Measurements from ENCODE around the gene SIGMAR1.
"Not testable (repeated sequence)": the region's sequence is repeated elsewhere in the genome, so short reads cannot be mapped to it uniquely, and the experiment has no call there.

The SIGMAR1 gene

GRCh38 chr9:34654323-34655051 lies 16.9 kb upstream of the SIGMAR1 start:
- no peak for DNase-seq

- DNase-seq, result no peak
Measured at GRCh38 chr9:34653151-34654072, 15.8 kb upstream of the SIGMAR1 start.

GRCh38 chr9:34652602-34653000 lies 15.0 kb upstream of the SIGMAR1 start:
- DNase-seq, result no peak

DNA sequence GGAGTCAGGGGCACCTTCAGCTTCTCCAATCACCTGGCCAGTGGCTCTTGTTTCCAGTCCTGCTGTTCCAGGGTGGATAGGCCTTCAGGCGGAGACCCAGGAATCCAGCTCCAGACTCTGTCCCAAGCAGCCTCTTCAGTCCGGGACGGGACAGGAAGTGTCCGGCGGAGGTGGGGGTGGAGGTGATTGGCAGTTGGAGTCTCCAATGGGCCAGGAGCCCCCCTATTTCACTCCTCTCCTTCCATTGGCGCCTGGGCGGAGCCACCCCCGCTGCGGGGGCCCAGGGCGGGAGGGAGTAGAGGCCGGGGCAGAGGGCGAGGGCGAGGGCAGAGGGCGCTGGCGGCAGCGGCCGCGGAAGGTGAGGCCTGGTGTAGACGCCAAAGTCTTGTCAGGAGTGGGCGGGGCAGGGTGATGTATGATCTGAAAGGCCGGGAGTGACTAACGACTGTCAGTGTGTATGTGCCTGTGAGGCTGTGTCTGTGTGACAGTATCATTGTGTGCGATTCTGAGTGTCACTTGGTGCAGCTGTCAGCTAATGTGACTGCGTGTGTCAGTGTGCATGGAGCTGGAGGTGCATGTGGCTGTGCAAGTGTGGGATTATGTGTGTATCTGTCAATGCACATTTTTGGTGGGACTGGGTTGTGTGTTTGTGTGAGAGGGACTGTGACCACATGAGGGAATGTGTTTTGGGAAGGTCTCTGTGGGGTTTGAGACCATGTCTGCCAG lies 14.5 kb upstream of the SIGMAR1 start, which contains the start of gene IL11RA:
IL11RA (plus strand) TSS at position 310 of the 726 bp plus-strand sequence. CDS start 3,033 bp downstream, outside the sequence.
- no peak for DNase-seq

DNA sequence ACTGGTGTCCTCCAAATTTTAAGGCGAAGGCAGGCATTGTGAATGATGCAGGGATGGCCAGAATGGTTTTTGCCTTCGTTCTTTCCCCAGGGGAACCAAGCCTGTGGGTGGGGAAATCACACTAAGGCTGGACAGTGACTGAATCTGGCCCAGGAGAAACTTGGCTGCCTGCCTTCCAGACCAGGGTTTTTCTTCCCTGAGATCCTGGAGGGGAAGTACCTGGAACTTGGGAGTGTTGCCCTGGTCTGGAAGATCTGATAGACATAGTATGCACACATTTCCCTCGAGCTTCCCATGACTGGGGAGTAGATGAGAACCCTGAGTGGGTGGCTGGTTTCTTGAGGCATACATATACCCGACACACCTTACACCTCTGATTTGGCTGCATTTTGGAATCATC lies 13.7 kb upstream of the SIGMAR1 start:
- no peak for DNase-seq

DNA sequence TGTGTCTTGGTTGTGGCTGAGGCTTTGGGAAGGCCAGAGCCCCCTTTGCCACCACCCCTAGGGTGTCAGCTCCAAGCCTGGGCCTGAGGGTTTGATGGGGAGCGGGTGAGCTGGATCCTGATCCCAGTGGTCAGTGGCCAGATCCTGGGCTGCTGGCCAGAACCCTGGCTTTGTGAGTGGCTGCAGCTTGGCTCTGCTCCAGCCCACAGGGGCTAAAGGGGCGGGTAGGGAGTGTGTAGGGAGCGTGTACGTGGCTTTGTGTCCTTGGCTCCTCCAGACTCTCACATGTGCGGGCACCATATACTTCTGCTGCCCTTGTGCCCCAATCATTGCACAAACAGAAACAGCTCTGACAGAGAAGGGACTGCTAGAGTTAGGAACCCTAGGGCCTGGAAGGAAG lies 13.2 kb upstream of the SIGMAR1 start:
- no peak for DNase-seq

DNA sequence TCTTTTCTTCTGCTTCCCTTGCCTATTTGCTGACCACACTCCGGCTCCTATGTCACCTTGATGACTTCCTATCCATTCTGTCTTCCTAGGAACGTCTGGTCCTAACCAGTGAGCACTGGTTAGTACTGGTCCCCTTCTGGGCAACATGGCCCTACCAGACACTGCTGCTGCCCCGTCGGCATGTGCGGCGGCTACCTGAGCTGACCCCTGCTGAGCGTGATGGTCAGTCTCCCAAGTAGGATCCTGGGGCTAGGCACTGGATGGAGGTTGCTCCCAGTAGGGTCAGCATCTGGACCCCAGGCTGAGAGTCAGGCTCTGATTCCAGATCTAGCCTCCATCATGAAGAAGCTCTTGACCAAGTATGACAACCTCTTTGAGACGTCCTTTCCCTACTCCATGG lies 11.1 kb upstream of the SIGMAR1 start:
- DNase-seq, result no peak

DNA sequence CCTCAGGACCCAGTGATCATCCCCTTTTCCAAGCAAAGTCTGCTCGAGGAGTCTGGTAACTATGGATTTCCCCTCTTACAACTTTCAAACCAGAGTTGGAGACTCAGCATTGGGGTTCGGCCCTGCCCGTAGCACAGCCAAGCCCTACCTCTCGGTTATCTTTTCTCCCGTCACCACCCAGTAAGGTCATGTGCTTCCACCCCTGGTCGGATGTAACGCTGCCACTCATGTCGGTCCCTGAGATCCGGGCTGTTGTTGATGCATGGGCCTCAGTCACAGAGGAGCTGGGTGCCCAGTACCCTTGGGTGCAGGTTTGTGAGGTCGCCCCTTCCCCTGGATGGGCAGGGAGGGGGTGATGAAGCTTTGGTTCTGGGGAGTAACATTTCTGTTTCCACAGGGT lies 10.1 kb upstream of the SIGMAR1 start:
- no peak for DNase-seq

- DNase-seq, result no peak
Measured at GRCh38 chr9:34647084-34647403, 9.5 kb upstream of the SIGMAR1 start.

DNA sequence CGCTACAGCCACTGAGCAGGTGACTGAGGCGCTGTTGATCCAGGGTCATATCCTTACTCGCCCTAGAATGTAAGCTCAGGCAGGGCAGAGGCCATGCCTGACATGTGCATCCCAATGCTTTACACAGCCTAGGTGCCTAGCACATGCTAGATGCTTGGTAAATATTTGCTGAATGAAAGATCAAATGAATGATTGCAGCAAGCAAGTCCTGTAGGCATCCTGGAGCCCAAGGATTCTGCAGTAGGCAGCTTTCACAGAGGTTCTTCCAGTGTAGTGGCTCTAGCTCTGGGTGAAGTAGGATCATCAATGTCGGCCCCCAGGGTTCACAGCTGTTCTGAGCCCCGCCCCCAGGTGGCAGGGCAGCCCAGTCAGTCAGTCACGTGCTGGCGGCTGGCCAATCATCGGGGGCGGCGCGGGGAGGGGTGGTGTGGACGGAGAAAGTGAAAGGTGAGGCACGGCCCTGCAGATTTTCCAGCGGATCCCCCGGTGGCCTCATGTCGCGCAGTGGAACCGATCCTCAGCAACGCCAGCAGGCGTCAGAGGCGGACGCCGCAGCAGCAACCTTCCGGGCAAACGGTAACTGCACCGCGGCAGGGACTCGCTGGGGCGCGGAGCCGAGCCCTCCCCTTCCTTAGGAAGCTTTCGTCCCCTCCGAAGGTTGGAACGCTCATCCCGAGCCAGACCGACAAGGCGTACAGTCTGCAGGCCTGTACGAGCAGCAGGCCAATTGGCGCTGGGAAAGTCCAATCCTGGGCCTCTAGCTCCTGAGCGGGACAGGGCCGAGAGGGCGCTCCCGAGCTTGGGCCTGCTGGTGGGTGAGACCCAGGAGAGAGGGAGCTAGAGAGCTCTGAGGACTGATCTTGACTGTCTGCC lies 8.9 kb upstream of the SIGMAR1 start, which contains the start of gene GALT:
GALT (plus strand) TSS at position 465 of the 873 bp plus-strand sequence; CDS start at position 495, 30 bp downstream.
- peak; percentile 97 for DNase-seq

DNA sequence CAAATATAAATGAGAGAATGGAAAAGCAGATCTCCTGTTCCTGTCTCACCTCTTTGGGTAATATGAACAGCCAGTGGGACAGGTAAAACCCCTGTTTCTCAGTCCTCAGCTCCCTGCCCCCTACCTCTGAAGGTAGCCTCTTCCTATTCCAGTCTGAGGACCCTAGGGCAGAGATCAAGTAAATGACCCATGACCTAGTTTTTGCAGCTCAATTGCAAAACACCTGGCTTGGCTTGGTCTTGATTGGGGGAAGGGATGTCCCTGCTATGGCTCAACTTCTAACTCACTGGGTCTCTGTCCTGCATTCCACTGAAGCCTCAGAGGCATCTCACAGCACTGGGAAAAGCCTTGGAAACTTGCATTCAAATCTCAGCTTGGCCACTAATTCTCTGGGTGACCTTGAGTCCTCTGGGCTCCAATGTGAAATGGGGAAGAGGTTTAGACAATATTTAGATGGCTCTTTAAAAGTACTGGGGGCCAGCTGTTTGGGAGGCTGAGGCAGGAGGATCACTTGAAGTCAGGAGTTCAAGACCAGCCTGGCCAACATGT lies 7.3 kb upstream of the SIGMAR1 start:
- no peak for DNase-seq

- DNase-seq, result no peak
Measured at GRCh38 chr9:34642679-34643078, 5.1 kb upstream of the SIGMAR1 start.

DNA sequence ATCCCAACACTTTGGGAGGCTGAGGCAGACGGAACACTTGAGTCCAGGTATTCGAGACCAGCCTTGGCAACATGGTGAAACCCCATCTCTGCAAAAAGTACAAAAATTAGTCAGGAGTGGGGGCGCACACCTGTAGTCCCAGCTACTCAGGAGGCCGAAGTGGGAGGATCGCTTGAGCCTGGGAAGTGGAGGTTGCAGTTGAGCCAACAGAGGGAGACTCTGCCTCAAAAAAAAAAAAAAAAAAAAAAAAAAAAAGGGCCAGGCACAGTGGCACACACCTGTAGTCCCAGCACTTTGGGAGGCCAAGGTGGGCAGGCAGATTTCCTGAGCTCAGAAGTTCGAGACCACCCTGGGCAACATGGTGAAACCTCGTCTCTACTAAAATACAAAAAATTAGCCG lies 1.7 kb upstream of the SIGMAR1 start:
- not testable (repeated sequence) for DNase-seq

GRCh38 chr9:34638138-34638445 lies 505 bp upstream of the SIGMAR1 start:
- no peak for DNase-seq

DNA sequence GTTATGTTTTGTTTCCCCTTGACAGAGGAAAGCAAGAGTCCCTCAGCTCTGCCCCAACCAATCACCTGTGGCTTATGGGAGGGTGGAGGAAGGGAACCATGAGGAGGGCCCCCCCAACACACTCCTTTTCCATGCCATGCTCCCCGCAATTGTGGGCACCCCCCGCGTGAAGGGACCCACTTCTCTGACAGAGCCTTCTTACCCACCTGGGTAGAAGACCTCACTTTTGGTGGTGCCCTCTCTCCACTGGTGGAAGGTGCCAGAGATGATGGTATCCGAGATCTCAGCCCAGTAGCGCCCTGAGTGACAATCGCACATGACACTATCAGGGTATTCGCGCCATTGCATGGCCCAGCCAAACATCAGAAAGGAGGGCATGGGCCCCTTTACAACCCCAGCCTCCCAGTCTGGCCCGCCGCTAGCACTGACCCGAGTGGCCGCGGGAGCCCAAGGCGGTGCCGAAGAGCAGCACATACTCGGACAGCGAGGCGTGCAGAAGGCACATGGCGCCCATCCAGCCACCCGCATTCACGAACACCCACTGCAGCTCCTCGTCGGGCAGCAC lies 714 bp downstream of the SIGMAR1 start:
- no peak for DNase-seq

GRCh38 chr9:34635556-34635955 lies 2.0 kb downstream of the SIGMAR1 start:
- DNase-seq, result no peak

GRCh38 chr9:34634551-34635248 lies 2.9 kb downstream of the SIGMAR1 start:
- no peak for DNase-seq

GRCh38 chr9:34633851-34634550 lies 3.6 kb downstream of the SIGMAR1 start:
- peak; percentile 73 for DNase-seq

DNA sequence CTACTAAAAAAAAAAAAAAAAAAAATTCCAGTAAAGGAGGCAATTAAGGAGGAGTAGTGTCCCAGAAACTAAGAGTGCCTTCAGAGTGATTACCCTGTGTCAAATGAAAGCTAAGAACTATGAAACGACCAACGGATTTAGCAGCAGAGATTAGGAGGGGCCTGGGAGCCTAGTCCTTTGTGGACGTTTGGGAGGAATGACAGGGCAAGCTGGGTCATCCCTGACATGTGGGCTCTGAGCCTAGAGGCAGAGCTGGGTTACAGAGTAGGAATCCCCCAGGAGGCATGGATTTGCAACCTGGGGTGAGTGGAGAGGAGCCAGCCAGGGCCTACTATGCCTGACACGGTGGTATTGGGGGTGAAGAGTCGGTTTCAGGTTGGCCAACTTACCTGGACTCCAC lies 4.4 kb downstream of the SIGMAR1 start:
- no peak for DNase-seq

- DNase-seq, result no peak
Measured at GRCh38 chr9:34630402-34631154, 7.0 kb downstream of the SIGMAR1 start.
